WTC11 (cell line): ENCODE results near the gene KCNK7. TPM values are rescaled to one million over a fixed set of nuclear protein-coding genes. Genes with fewer than 3 reads are reported as not detected.

Experiments
- ATAC-seq: fragments of 200-7000 bp; cut with Tn5 transposase; 2 replicates; pipeline ENCODE4 v1.10.0; 2021; ENCODE audit warnings: mild to moderate bottlenecking, moderate library complexity
- CTCF ChIA-PET: fragments of 300-600 bp; sonication (Branson Sonifier 250); formaldehyde crosslinking; loops from one replicate; lab custom pipeline; 2021; ENCODE audit warnings: antibody characterized with exemption; lab: Charles Lee
- POLR2A ChIA-PET: fragments of 350-600 bp; sonication (Branson Sonifier 250); formaldehyde crosslinking; loops from one replicate; lab custom pipeline; 2021; ENCODE audit warnings: antibody characterized with exemption; lab: Charles Lee
- DNase-seq: peaks from one replicate; pipeline ENCODE4 v3.0.0; 2021; ENCODE audit warnings: low spot score
- H3K27ac Mint-ChIP-seq: 2 replicates; pipeline ENCODE4 v1.8.0; 2021; ENCODE audit warnings: mixed read lengths
- H3K27me3 Mint-ChIP-seq: 2 replicates; pipeline ENCODE4 v1.8.0; 2021; ENCODE audit warnings: low read depth, mild to moderate bottlenecking, moderate library complexity, mixed read lengths
- H3K36me3 Mint-ChIP-seq: 2 replicates; pipeline ENCODE4 v1.8.0; 2021; ENCODE audit warnings: mixed read lengths
- H3K4me1 Mint-ChIP-seq: 2 replicates; pipeline ENCODE4 v1.8.0; 2022; ENCODE audit warnings: mixed read lengths
- H3K4me3 Mint-ChIP-seq: 2 replicates; pipeline ENCODE4 v1.8.0; 2021; ENCODE audit warnings: mild to moderate bottlenecking, moderate library complexity, mixed read lengths
- H3K9me3 Mint-ChIP-seq: 2 replicates; pipeline ENCODE4 v1.8.0; 2021; ENCODE audit warnings: mixed read lengths
- ATF1 ChIP-seq: sonication (generic); formaldehyde crosslinking; IDR thresholded peaks from 2 replicates; pipeline ENCODE4 v1.8.1; 2023; ENCODE audit warnings: mild to moderate bottlenecking, moderate library complexity, missing genetic modification reagents
- ATF3 ChIP-seq: sonication (generic); formaldehyde crosslinking; conservative IDR thresholded peaks from 2 replicates; pipeline ENCODE4 v1.8.1; 2022; ENCODE audit warnings: mild to moderate bottlenecking, missing genetic modification reagents
- CTCF ChIP-seq: fragments of 200-600 bp; IDR thresholded peaks from 2 replicates; pipeline ENCODE4 v1.8.0; 2022; ENCODE audit warnings: antibody characterized with exemption
- E2F5 ChIP-seq: sonication (generic); formaldehyde crosslinking; IDR thresholded peaks from 2 replicates; pipeline ENCODE4 v1.8.1; 2022; ENCODE audit warnings: mild to moderate bottlenecking, moderate library complexity, missing genetic modification reagents
- ERG ChIP-seq: fragments of 250-450 bp; sonication (Bioruptor Pico); IDR thresholded peaks from 2 replicates; pipeline ENCODE4 v1.8.0; 2021; ENCODE audit warnings: mild to moderate bottlenecking
- FOXK1 ChIP-seq: sonication (generic); formaldehyde crosslinking; IDR thresholded peaks from 2 replicates; pipeline ENCODE4 v1.8.0; 2022; ENCODE audit warnings: mild to moderate bottlenecking, moderate library complexity, missing genetic modification reagents
- FOXP1 ChIP-seq: sonication (generic); formaldehyde crosslinking; IDR thresholded peaks from 2 replicates; pipeline ENCODE4 v1.8.0; 2022; ENCODE audit warnings: missing genetic modification reagents, mild to moderate bottlenecking, moderate library complexity, borderline replicate concordance
- MAX ChIP-seq: sonication (generic); formaldehyde crosslinking; IDR thresholded peaks from 2 replicates; pipeline ENCODE4 v1.8.0; 2022; ENCODE audit warnings: mild to moderate bottlenecking, missing genetic modification reagents
- NFE2L1 ChIP-seq: sonication (generic); formaldehyde crosslinking; IDR thresholded peaks from 2 replicates; pipeline ENCODE4 v1.8.1; 2023; ENCODE audit warnings: missing genetic modification reagents
- NR3C1 ChIP-seq: sonication (generic); formaldehyde crosslinking; conservative IDR thresholded peaks from 2 replicates; pipeline ENCODE4 v1.8.1; 2023; ENCODE audit warnings: low read depth, mild to moderate bottlenecking, missing genetic modification reagents
- PRDM15 ChIP-seq: sonication (generic); formaldehyde crosslinking; IDR thresholded peaks from 2 replicates; pipeline ENCODE4 v1.8.0; 2022; ENCODE audit warnings: missing genetic modification reagents
- SP1 ChIP-seq: sonication (generic); formaldehyde crosslinking; conservative IDR thresholded peaks from 2 replicates; pipeline ENCODE4 v1.8.1; 2022; ENCODE audit warnings: missing genetic modification reagents
- STAT6 ChIP-seq: sonication (generic); formaldehyde crosslinking; conservative IDR thresholded peaks from 2 replicates; pipeline ENCODE4 v1.8.1; 2023; ENCODE audit warnings: mild to moderate bottlenecking, low read depth, missing genetic modification reagents, moderate library complexity
- TP53 ChIP-seq: sonication (generic); formaldehyde crosslinking; IDR thresholded peaks from 2 replicates; pipeline ENCODE4 v1.8.1; 2023; ENCODE audit warnings: mild to moderate bottlenecking, missing genetic modification reagents
- ZNF281 ChIP-seq: sonication (generic); formaldehyde crosslinking; IDR thresholded peaks from 2 replicates; pipeline ENCODE4 v1.8.0; 2023; ENCODE audit warnings: mild to moderate bottlenecking, missing genetic modification reagents
- ZNF423 ChIP-seq: fragments of 250-450 bp; sonication (Bioruptor Pico); IDR thresholded peaks from 2 replicates; pipeline ENCODE4 v2.1.2; 2022; ENCODE audit warnings: mild to moderate bottlenecking, moderate library complexity
- total RNA-seq: library from RNA; stranded (reverse); gene quantifications from 3 replicates; pipeline ENCODE4 v1.2.3, GENCODE V29; 2021

Gene KCNK7
- total RNA-seq, 1 experiment from 2014 or later, result 1.4 TPM

- no peak for TF ChIP-seq ATF3 (CRISPR knock-in tag)
- no peak for TF ChIP-seq PRDM15
- TF ChIP-seq ZNF281 (CRISPR knock-in tag), result no peak
- TF ChIP-seq NR3C1 (CRISPR knock-in tag), result no peak
Measured at GRCh38 chr11:65585396-65586246, 10.0 kb downstream of the KCNK7 start (continued).

GRCh38 chr11:65584723-65585171 lies 10.9 kb downstream of the KCNK7 start:
- 0 out of 2 replicates have a peak overlapping the region, but pooled peaks have one; percentile 39 for H3K4me3 Mint-ChIP-seq
- no peaks in the 10 kb centered on the region for H3K36me3 Mint-ChIP-seq
- ATAC-seq (peak; percentile 6; the same call in 1 of the 2 replicates), DNase-seq (peak; percentile 63)
- H3K27ac Mint-ChIP-seq, result no peak overlapping the region
- peaks cover 23% of the 10 kb centered on the region for H3K4me1 Mint-ChIP-seq
- TF ChIP-seq NFE2L1 (CRISPR knock-in tag) (no peak), FOXK1 (peak; percentile 32; the same call in 1 of the 2 replicates)
- POLR2A ChIA-PET, result interaction anchor here (0.6 to 1.5 kb wide), 4 partner anchors 15 to 33 kb away, joined by 3 read pairs; partner anchors contain the start of gene ZNRD2
- H3K9me3 Mint-ChIP-seq, result no peaks in the 10 kb centered on the region
- CTCF ChIA-PET, result interaction anchor here (0.5 to 13.8 kb wide), 11 partner anchors 9 to 510 kb away, joined by 3 to 311 read pairs (median 4); partner anchors contain the start of genes EHBP1L1, FAM89B, MAP3K11 and PCNX3
- H3K27me3 Mint-ChIP-seq, result peaks cover 66% of the 10 kb centered on the region

GRCh38 chr11:65584106-65584505 lies 11.5 kb downstream of the KCNK7 start:
- peaks cover 21% of the 10 kb centered on the region for H3K4me1 Mint-ChIP-seq
- ATAC-seq (no peak), DNase-seq (no peak)
- 0 out of 2 replicates have a peak overlapping the region, but pooled peaks have one; percentile 39 for H3K4me3 Mint-ChIP-seq
- H3K36me3 Mint-ChIP-seq, result no peaks in the 10 kb centered on the region
- CTCF ChIA-PET, result interaction anchor here (0.6 to 13.8 kb wide), 7 partner anchors 9 to 234 kb away, joined by 3 to 271 read pairs (median 3); partner anchors contain the start of genes FAM89B, SIPA1 and ZNRD2
- peaks cover 64% of the 10 kb centered on the region for H3K27me3 Mint-ChIP-seq
- no peaks in the 10 kb centered on the region for H3K9me3 Mint-ChIP-seq
- no peak overlapping the region for H3K27ac Mint-ChIP-seq
- POLR2A ChIA-PET, result interaction anchor here (1.0 kb wide), 1 partner anchor 33 kb away, joined by 3 read pairs; no protein-coding TSS in a partner anchor
- no peak for TF ChIP-seq CTCF
- TF ChIP-seq TP53 (CRISPR knock-in tag), result no peak
- TF ChIP-seq MAX (CRISPR knock-in tag), result no peak
- TF ChIP-seq ZNF423 (CRISPR knock-in tag), result no peak
- no peak for TF ChIP-seq ATF1 (CRISPR knock-in tag)
- TF ChIP-seq SP1 (CRISPR knock-in tag), result no peak
- no peak for TF ChIP-seq STAT6 (CRISPR knock-in tag)
- no peak for TF ChIP-seq FOXP1 (CRISPR knock-in tag)
- TF ChIP-seq E2F5 (CRISPR knock-in tag), result no peak
- TF ChIP-seq ERG (CRISPR knock-in tag), result no peak
